Measurements from ENCODE around the gene ABHD14A.

ABHD14A gene

GRCh38 chr3:51957520-51958205 is 17.2 kb upstream of the ABHD14A start:
- no peak for DNase-seq (ENCODE audit: low spot score)

- no peak for DNase-seq (ENCODE audit: low spot score)
Measured at GRCh38 chr3:51958603-51959521, 16.0 kb upstream of the ABHD14A start.

GRCh38 chr3:51959651-51960050 is 15.2 kb upstream of the ABHD14A start:
- DNase-seq (ENCODE audit: low spot score) = no peak

- no peak for DNase-seq (ENCODE audit: low spot score)
Measured at GRCh38 chr3:51960386-51960785, 14.5 kb upstream of the ABHD14A start.

- no peak for DNase-seq (ENCODE audit: low spot score)
Measured at GRCh38 chr3:51961011-51961410, 13.9 kb upstream of the ABHD14A start.

GRCh38 chr3:51961602-51962569 is 13.0 kb upstream of the ABHD14A start:
- DNase-seq (ENCODE audit: low spot score) = no peak

- no peak for DNase-seq (ENCODE audit: low spot score)
Measured at GRCh38 chr3:51962854-51963530, 11.9 kb upstream of the ABHD14A start.

GRCh38 chr3:51963951-51964451 is 10.9 kb upstream of the ABHD14A start:
- DNase-seq (ENCODE audit: low spot score) = peak; percentile 75

GRCh38 chr3:51964521-51964920 is 10.3 kb upstream of the ABHD14A start:
- DNase-seq (ENCODE audit: low spot score) = no peak

- no peak for DNase-seq (ENCODE audit: low spot score)
Measured at GRCh38 chr3:51966016-51966415, 8.8 kb upstream of the ABHD14A start.

- no peak for DNase-seq (ENCODE audit: low spot score)
Measured at GRCh38 chr3:51966486-51966885, 8.4 kb upstream of the ABHD14A start.

- DNase-seq (ENCODE audit: low spot score) = no peak
Measured at GRCh38 chr3:51966922-51967383, 7.9 kb upstream of the ABHD14A start.

- DNase-seq (ENCODE audit: low spot score) = peak; percentile 89
Measured at GRCh38 chr3:51967384-51968169, 7.3 kb upstream of the ABHD14A start, which contains the start of gene PCBP4. Gene PCBP4, minus strand, starts transcription at chr3:51967454. Its CDS starts 6,214 bp downstream, at chr3:51961240.

- DNase-seq (ENCODE audit: low spot score) = peak; percentile 82
Measured at GRCh38 chr3:51968170-51968775, 6.6 kb upstream of the ABHD14A start.

- DNase-seq (ENCODE audit: low spot score) = no peak
Measured at GRCh38 chr3:51968883-51969678, 5.8 kb upstream of the ABHD14A start.

GRCh38 chr3:51969841-51970240 is 5.0 kb upstream of the ABHD14A start:
- DNase-seq (ENCODE audit: low spot score) = no peak

GRCh38 chr3:51970606-51971300 is 4.1 kb upstream of the ABHD14A start:
- DNase-seq (ENCODE audit: low spot score) = no peak

- DNase-seq (ENCODE audit: low spot score) = no peak
Measured at GRCh38 chr3:51971350-51971749, 3.5 kb upstream of the ABHD14A start.

Data from ecto neural progenitor cell (in vitro differentiated cells).